K562 (cell line): ENCODE measurements around the gene GLP2R. TPM values are rescaled to one million over a fixed set of nuclear protein-coding genes. Genes with fewer than 3 reads are reported as not detected.

Experiments
- ATAC-seq: fragments of 200-7000 bp; cut with Tn5 transposase; 3 replicates; pipeline ENCODE4 v1.9.1; 2020; ENCODE audit warnings: moderate library complexity
- BruUV-seq: library from RNA; stranded (reverse); fragments of 400-500 nt; replicated peaks from 2 replicates; lab custom pipeline; 2021; lab: Mats Ljungman, UMichigan
- CTCF ChIA-PET: fragments of 300-600 bp; formaldehyde crosslinking; extraction: SDS; loops from one replicate; lab custom pipeline; 2021; ENCODE audit warnings: low intra/inter-chr PET ratio; lab: Yijun Ruan, JAX
- POLR2A ChIA-PET: fragments of 300-600, 350-650 bp; sonication (Branson Sonifier 250); formaldehyde crosslinking; extraction: SDS; loops from one replicate; lab custom pipeline; 2021; ENCODE audit warnings: antibody characterized with exemption, inconsistent platforms; lab: Yijun Ruan, JAX
- DNase-seq, 4 experiments: peaks; one replicate each; pipeline versions ENCODE4 v3.0.0 to v3.0.0-alpha.2; 2011 to 2018; ENCODE audit warnings: low spot score in 3 of 4, mixed read lengths in 3 of 4; ENCODE audit errors: extremely low read depth in 1 of 4
- FAIRE-seq: peaks from 2 replicates; lab custom pipeline; 2011; peaks lifted over from hg19 to GRCh38; lab: Jason Lieb, UNC
- H2AFZ ChIP-seq: 2 replicates; pipeline ENCODE4 v1.6.0; 2011; ENCODE audit warnings: low read depth, low read length, control low read depth, inconsistent platforms
- H3K27ac ChIP-seq: fragments of 200-600 bp; 3 replicates; pipeline ENCODE4 v1.8.0; 2011; ENCODE audit warnings: low read depth, mild to moderate bottlenecking, control low read depth, inconsistent platforms, low read length, moderate library complexity, mixed read lengths; ENCODE audit errors: extremely low read depth
- H3K27me3 ChIP-seq, 2 experiments: fragments of 300-600 bp in 1 of 2; 2 replicates in 1 of 2; 3 replicates in 1 of 2; pipeline versions ENCODE4 v1.6.0 to v1.8.0; 2011; ENCODE audit warnings: inconsistent platforms in 2 of 2, low read length in 2 of 2, mild to moderate bottlenecking in 1 of 2, mixed read lengths in 1 of 2, moderate library complexity in 1 of 2; ENCODE audit not compliant: control insufficient read depth in 2 of 2, insufficient read depth in 2 of 2
- H3K36me3 ChIP-seq: fragments of 300-600 bp; 3 replicates; pipeline ENCODE4 v1.8.0; 2011; ENCODE audit warnings: mild to moderate bottlenecking, low read length, inconsistent platforms; ENCODE audit not compliant: control insufficient read depth, insufficient read depth
- H3K4me1 ChIP-seq, 2 experiments: fragments of 200-600 bp in 1 of 2; replicated peaks in 1 of 2; 2 replicates in 1 of 2; 3 replicates in 1 of 2; pipeline versions ENCODE4 v1.5.1 to v1.8.0; 2011; ENCODE audit warnings: inconsistent platforms in 2 of 2, low read length in 2 of 2, mild to moderate bottlenecking in 1 of 2, mixed read lengths in 1 of 2, moderate library complexity in 1 of 2; ENCODE audit not compliant: control insufficient read depth in 2 of 2, insufficient read depth in 2 of 2
- H3K4me2 ChIP-seq: 2 replicates; pipeline ENCODE4 v1.6.1; 2011; ENCODE audit warnings: low read length, control low read depth, inconsistent platforms, mixed read lengths; ENCODE audit not compliant: insufficient read depth
- H3K4me3 ChIP-seq: fragments of 200-600 bp; sonication (generic), shearing (Covaris generic); 2 replicates; pipeline ENCODE4 v1.5.1; 2016; ENCODE audit warnings: control low read depth, inconsistent platforms
- H3K79me2 ChIP-seq: fragments of 200-600 bp; 3 replicates; pipeline ENCODE4 v1.8.0; 2011; ENCODE audit warnings: low read length, inconsistent platforms; ENCODE audit not compliant: control insufficient read depth, insufficient read depth
- H3K9ac ChIP-seq, 2 experiments: 2 replicates each; pipeline versions ENCODE4 v1.6.0 to v1.6.1; 2011; ENCODE audit warnings: low read depth in 2 of 2, low read length in 2 of 2, control low read depth in 1 of 2, inconsistent platforms in 1 of 2, mild to moderate bottlenecking in 1 of 2, mixed read lengths in 1 of 2; ENCODE audit not compliant: insufficient read depth in 1 of 2
- H3K9me1 ChIP-seq: one replicate; pipeline ENCODE4 v1.6.0; 2011; ENCODE audit warnings: inconsistent platforms, mild to moderate bottlenecking, low read length, moderate library complexity; ENCODE audit not compliant: control insufficient read depth, insufficient read depth
- H3K9me3 ChIP-seq: replicated peaks from 2 replicates; pipeline ENCODE4 v1.5.1; 2011; ENCODE audit warnings: low read depth, low read length, inconsistent platforms; ENCODE audit not compliant: control insufficient read depth, insufficient read depth
- H4K20me1 ChIP-seq: replicated peaks from 2 replicates; pipeline ENCODE4 v1.6.1; 2011; ENCODE audit warnings: low read length, inconsistent platforms, mixed read lengths; ENCODE audit not compliant: control insufficient read depth, insufficient read depth
- BRD4 ChIP-seq: fragments of 200-600 bp; sonication (generic); IDR thresholded peaks from 2 replicates; pipeline ENCODE4 v1.6.1; 2017; ENCODE audit warnings: inconsistent platforms
- EGR1 ChIP-seq: fragments of 450-650 bp; conservative IDR thresholded peaks from 2 replicates; pipeline ENCODE4 v1.6.1; 2017; ENCODE audit warnings: mild to moderate bottlenecking
- EP400 ChIP-seq: fragments of 450-650 bp; IDR thresholded peaks from 2 replicates; pipeline ENCODE4 v1.6.1; 2017; ENCODE audit warnings: antibody characterized with exemption, mild to moderate bottlenecking, moderate library complexity
- PHTF2 ChIP-seq: fragments of 250-450 bp; sonication (Bioruptor Pico); IDR thresholded peaks from 2 replicates; pipeline ENCODE4 v1.5.0; 2021; ENCODE audit warnings: mild to moderate bottlenecking
- RCOR1 ChIP-seq, 2 experiments: IDR thresholded peaks; 2 replicates each; pipeline ENCODE4 v1.6.1; 2012; ENCODE audit warnings: low read depth in 2 of 2, low read length in 2 of 2, borderline replicate concordance in 1 of 2, improper control_type of control experiment in 1 of 2
- SMARCA5 ChIP-seq: fragments of 450-650 bp; IDR thresholded peaks from 2 replicates; pipeline ENCODE4 v1.6.1; 2016
- ZFP36 ChIP-seq: fragments of 150-350 bp; IDR thresholded peaks from 2 replicates; pipeline ENCODE4 v1.6.1; 2018; ENCODE audit warnings: low read length, low read depth; ENCODE audit not compliant: partially characterized antibody
- WGBS: fragments of 100-300 bp; shearing (Covaris generic); methylation state at CpG from one replicate; pipeline ENCODE4 v1.1.6; 2016; ENCODE audit warnings: low coverage, mixed read lengths; ENCODE audit not compliant: insufficient coverage; ENCODE audit errors: missing lambda C conversion rate; 5-methylcytosine and 5-hydroxymethylcytosine counted together
- in situ Hi-C: fragments of 300-500 bp; cut with MboI; formaldehyde crosslinking; loops from 4 replicates; pipeline ENCODE4 v1.15.0; 2018; ENCODE audit warnings: inconsistent platforms, mixed read lengths
- intact Hi-C: fragments of 100-400 bp; cut with micrococcal nuclease; formaldehyde crosslinking; loops from 2 replicates; pipeline ENCODE4 v1.14.2; 2022
- polyA plus RNA-seq, 8 experiments: library from polyadenylated mRNA; depleted of rRNA in 4 of 8; stranded (reverse) in 5 of 8; unstranded in 3 of 8; fragments of >200 nt; fragmentation: Nextera tagmentation in 2 of 8; fragmentation: Illumina TruSeq in 1 of 8; extraction: Ambion mirVana in 2 of 8; extraction: Trizol in 1 of 8; gene quantifications; 2 replicates each; pipeline versions ENCODE4 v1.2.1 to v1.2.3, GENCODE V29; 2011 to 2014; ENCODE audit warnings: inconsistent platforms in 1 of 8, missing spikeins in 1 of 8
- total RNA-seq, 7 experiments: library from RNA; depleted of rRNA in 6 of 7; stranded (reverse); fragments of >200 nt in 6 of 7; fragmentation: Illumina TruSeq in 2 of 7; extraction: Trizol in 2 of 7; gene quantifications; 2 replicates each; pipeline versions ENCODE4 v1.2.1 to v1.2.3, GENCODE V29; 2011 to 2021; ENCODE audit warnings: low replicate concordance in 1 of 7
- TF ChIP-seq, protein P1 (sequence below): IDR thresholded peaks from 2 replicates; pipeline ENCODE4 v1.6.1; 2014; ENCODE audit warnings: antibody characterized with exemption
- TF ChIP-seq, protein P2 (sequence below): fragments of 250-450 bp; sonication (Bioruptor Pico); IDR thresholded peaks from 2 replicates; pipeline ENCODE4 v1.5.0; 2022; ENCODE audit warnings: mild to moderate bottlenecking
- TF ChIP-seq, protein P3 (sequence below): fragments of 250-450 bp; sonication (Bioruptor Pico); IDR thresholded peaks from 2 replicates; pipeline ENCODE4 v1.4.0; 2020; ENCODE audit warnings: mild to moderate bottlenecking
- TF ChIP-seq, protein P4 (sequence below): fragments of 250-450 bp; sonication (Bioruptor Pico); IDR thresholded peaks from 2 replicates; pipeline ENCODE4 v1.4.0; 2020; ENCODE audit warnings: mild to moderate bottlenecking, moderate library complexity
- TF ChIP-seq, protein P5 (sequence below): sonication (generic); formaldehyde crosslinking; IDR thresholded peaks from 2 replicates; pipeline ENCODE4 v1.8.1; 2023; ENCODE audit warnings: mild to moderate bottlenecking, missing genetic modification reagents

The GLP2R gene
- total and polyA plus RNA-seq, 9 of the 15 experiments (the other 6 are each of a cell fraction or from before 2014, with no cell fraction given): not detected

DNA sequence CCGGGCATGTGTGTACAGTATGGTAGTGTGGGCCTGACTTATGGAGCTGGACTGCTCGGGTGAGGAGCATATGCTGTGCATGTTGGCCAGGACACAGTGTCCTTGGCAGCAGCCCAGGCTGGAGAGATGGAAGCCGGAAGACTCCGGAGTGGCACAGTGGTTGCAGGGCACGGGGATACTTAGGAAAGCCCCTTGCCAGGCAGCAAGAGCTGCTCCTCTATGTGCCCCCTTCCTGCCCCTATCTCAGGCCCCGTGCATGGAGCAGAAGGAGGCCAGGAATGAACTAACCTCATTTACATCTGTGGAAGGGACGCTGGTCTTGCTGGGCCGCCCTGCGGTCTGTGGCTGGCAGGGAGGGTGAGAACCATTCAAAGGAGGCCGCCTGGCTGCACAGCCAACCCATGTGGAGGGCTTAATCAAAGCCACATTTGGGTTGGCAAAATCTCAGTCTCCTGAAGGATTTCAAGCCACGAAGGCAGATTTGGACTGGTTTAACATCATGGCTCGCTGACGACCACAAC lies 111.6 kb downstream of the GLP2R start:
- WGBS: 1% methylated on average over 10 of the region's 13 CpGs
- H3K27me3 ChIP-seq: peaks cover 0 to 4% of the 10 kb centered on the region in 2 experiments; a peak in 1 of 5 replicates
- TF ChIP-seq, protein P1, sequence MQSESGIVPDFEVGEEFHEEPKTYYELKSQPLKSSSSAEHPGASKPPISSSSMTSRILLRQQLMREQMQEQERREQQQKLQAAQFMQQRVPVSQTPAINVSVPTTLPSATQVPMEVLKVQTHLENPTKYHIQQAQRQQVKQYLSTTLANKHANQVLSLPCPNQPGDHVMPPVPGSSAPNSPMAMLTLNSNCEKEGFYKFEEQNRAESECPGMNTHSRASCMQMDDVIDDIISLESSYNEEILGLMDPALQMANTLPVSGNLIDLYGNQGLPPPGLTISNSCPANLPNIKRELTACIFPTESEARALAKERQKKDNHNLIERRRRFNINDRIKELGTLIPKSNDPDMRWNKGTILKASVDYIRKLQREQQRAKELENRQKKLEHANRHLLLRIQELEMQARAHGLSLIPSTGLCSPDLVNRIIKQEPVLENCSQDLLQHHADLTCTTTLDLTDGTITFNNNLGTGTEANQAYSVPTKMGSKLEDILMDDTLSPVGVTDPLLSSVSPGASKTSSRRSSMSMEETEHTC: no peak
- TF ChIP-seq, protein P2, sequence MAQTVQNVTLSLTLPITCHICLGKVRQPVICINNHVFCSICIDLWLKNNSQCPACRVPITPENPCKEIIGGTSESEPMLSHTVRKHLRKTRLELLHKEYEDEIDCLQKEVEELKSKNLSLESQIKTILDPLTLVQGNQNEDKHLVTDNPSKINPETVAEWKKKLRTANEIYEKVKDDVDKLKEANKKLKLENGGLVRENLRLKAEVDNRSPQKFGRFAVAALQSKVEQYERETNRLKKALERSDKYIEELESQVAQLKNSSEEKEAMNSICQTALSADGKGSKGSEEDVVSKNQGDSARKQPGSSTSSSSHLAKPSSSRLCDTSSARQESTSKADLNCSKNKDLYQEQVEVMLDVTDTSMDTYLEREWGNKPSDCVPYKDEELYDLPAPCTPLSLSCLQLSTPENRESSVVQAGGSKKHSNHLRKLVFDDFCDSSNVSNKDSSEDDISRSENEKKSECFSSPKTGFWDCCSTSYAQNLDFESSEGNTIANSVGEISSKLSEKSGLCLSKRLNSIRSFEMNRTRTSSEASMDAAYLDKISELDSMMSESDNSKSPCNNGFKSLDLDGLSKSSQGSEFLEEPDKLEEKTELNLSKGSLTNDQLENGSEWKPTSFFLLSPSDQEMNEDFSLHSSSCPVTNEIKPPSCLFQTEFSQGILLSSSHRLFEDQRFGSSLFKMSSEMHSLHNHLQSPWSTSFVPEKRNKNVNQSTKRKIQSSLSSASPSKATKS (CRISPR knock-in tag): no peak
- TF ChIP-seq EP400: no peak
- TF ChIP-seq, protein P3, sequence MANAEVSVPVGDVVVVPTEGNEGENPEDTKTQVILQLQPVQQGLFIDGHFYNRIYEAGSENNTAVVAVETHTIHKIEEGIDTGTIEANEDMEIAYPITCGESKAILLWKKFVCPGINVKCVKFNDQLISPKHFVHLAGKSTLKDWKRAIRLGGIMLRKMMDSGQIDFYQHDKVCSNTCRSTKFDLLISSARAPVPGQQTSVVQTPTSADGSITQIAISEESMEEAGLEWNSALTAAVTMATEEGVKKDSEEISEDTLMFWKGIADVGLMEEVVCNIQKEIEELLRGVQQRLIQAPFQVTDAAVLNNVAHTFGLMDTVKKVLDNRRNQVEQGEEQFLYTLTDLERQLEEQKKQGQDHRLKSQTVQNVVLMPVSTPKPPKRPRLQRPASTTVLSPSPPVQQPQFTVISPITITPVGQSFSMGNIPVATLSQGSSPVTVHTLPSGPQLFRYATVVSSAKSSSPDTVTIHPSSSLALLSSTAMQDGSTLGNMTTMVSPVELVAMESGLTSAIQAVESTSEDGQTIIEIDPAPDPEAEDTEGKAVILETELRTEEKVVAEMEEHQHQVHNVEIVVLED (CRISPR knock-in tag): no peak
- no peak for TF ChIP-seq BRD4
- TF ChIP-seq, protein P4, sequence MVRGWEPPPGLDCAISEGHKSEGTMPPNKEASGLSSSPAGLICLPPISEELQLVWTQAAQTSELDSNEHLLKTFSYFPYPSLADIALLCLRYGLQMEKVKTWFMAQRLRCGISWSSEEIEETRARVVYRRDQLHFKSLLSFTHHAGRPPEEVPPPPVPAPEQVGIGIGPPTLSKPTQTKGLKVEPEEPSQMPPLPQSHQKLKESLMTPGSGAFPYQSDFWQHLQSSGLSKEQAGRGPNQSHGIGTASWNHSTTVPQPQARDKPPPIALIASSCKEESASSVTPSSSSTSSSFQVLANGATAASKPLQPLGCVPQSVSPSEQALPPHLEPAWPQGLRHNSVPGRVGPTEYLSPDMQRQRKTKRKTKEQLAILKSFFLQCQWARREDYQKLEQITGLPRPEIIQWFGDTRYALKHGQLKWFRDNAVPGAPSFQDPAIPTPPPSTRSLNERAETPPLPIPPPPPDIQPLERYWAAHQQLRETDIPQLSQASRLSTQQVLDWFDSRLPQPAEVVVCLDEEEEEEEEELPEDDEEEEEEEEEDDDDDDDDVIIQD (CRISPR knock-in tag): no peak
- TF ChIP-seq, protein P5, sequence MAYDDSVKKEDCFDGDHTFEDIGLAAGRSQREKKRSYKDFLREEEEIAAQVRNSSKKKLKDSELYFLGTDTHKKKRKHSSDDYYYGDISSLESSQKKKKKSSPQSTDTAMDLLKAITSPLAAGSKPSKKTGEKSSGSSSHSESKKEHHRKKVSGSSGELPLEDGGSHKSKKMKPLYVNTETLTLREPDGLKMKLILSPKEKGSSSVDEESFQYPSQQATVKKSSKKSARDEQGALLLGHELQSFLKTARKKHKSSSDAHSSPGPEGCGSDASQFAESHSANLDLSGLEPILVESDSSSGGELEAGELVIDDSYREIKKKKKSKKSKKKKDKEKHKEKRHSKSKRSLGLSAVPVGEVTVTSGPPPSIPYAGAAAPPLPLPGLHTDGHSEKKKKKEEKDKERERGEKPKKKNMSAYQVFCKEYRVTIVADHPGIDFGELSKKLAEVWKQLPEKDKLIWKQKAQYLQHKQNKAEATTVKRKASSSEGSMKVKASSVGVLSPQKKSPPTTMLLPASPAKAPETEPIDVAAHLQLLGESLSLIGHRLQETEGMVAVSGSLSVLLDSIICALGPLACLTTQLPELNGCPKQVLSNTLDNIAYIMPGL: no peak
- no peak for TF ChIP-seq PHTF2 (CRISPR knock-in tag)
- TF ChIP-seq EGR1: no peak
- TF ChIP-seq RCOR1 (IDR thresholded peaks at IDR 0.05; ENCODE audit: borderline replicate concordance in 1 of 2, low read depth in 2 of 2, low read length in 2 of 2): no peak
- TF ChIP-seq SMARCA5: no peak
- no peak for TF ChIP-seq ZFP36

More for the DNA sequence above, 111.6 kb downstream of the GLP2R start:
- no peaks in the 10 kb centered on the region for H3K9me1 ChIP-seq
- DNase-seq: no peak
- H3K36me3 ChIP-seq: no peaks in the 10 kb centered on the region
- POLR2A ChIA-PET: no interaction called here
- no peak overlapping the region for H2AFZ ChIP-seq
- CTCF ChIA-PET: no interaction called here
- in situ Hi-C loops: no loop called here
- BruUV-seq: no TSS peak
- intact Hi-C loops: no loop called here
- no peak overlapping the region for H3K4me3 ChIP-seq
- no peaks in the 10 kb centered on the region for H3K4me1 ChIP-seq
- H3K9ac ChIP-seq: no peak overlapping the region
- no peaks in the 10 kb centered on the region for H3K79me2 ChIP-seq
- no peaks in the 10 kb centered on the region for H3K9me3 ChIP-seq
- no peak overlapping the region for H3K27ac ChIP-seq
- ATAC-seq: no peak
- H4K20me1 ChIP-seq: no peaks in the 10 kb centered on the region
- no peak overlapping the region for H3K4me2 ChIP-seq
- no peak for FAIRE-seq
